Heart right ventricle (tissue), 16 donors: ENCODE measurements around the gene GBA2. TPM values are rescaled to one million over a fixed set of nuclear protein-coding genes. Genes with fewer than 3 reads are reported as not detected.

Experiments used
- ATAC-seq, 8 donors: fragments of 200-7000 bp; cut with Tn5 transposase; one replicate each; pipeline ENCODE4 v1.9.1; 2020; ENCODE audit warnings: mild to moderate bottlenecking in 8 of 8, moderate library complexity in 8 of 8, moderate number of reproducible peaks in 1 of 8
- DNase-seq, 2 donors: peaks; one replicate each; pipeline ENCODE4 v3.0.0-alpha.2; 2020
- H3K27ac ChIP-seq, 10 donors: fragments of 200-600 bp; sonication (generic) in 2 of 10; one replicate each; pipeline versions ENCODE4 v1.5.0 to v1.8.0; 2020 to 2022; ENCODE audit warnings: mild to moderate bottlenecking in 3 of 10
- H3K27me3 ChIP-seq, 7 donors: fragments of 200-600 bp; one replicate each; pipeline ENCODE4 v1.8.0; 2021 to 2022; ENCODE audit warnings: mild to moderate bottlenecking in 2 of 7
- H3K36me3 ChIP-seq, 9 donors: fragments of 200-600 bp; sonication (generic) in 1 of 9; one replicate each; pipeline versions ENCODE4 v1.5.0 to v1.8.0; 2020 to 2022; ENCODE audit warnings: mild to moderate bottlenecking in 2 of 9
- H3K4me1 ChIP-seq, 9 donors: fragments of 200-600 bp; sonication (generic) in 1 of 9; one replicate each; pipeline versions ENCODE4 v1.5.0 to v1.8.0; 2020 to 2022; ENCODE audit warnings: mild to moderate bottlenecking in 4 of 9
- H3K4me3 ChIP-seq, 10 donors: fragments of 200-600 bp; sonication (generic) in 2 of 10; one replicate each; pipeline versions ENCODE4 v1.5.0 to v1.8.0; 2020 to 2022; ENCODE audit warnings: mild to moderate bottlenecking in 7 of 10, moderate library complexity in 2 of 10
- H3K9me3 ChIP-seq, 11 donors: fragments of 200-600 bp in 10 of 11; sonication (generic) in 2 of 11; one replicate each; pipeline versions ENCODE4 v1.5.0 to v1.8.0; 2013 to 2022; ENCODE audit warnings: mild to moderate bottlenecking in 2 of 11, control low read depth in 1 of 11, moderate library complexity in 1 of 11
- CTCF ChIP-seq, 9 donors: fragments of 200-600 bp; sonication (generic) in 2 of 9; IDR thresholded peaks; one replicate each; pipeline versions ENCODE4 v1.5.0 to v1.8.0; 2021 to 2022; ENCODE audit warnings: antibody characterized with exemption in 9 of 9, mild to moderate bottlenecking in 5 of 9, moderate library complexity in 1 of 9
- WGBS, 2 donors: extraction: QIAGEN DNeasy Blood & Tissue Kit; methylation state at CpG; one replicate each; pipeline ENCODE4 v1.1.7; 2013; ENCODE audit warnings: inconsistent platforms in 1 of 2; 5-methylcytosine and 5-hydroxymethylcytosine counted together
- intact Hi-C, 10 donors: fragments of 100-400 bp; cut with DNase I; formaldehyde crosslinking; loops; one replicate each; pipeline versions ENCODE4 v1.11.1 to v1.14.2; 2022
- polyA plus RNA-seq, 2 donors: library from polyadenylated mRNA; stranded (reverse); fragments of 200-250 nt; gene quantifications; one replicate each; pipeline ENCODE4 v1.2.3, GENCODE V29; 2013
- total RNA-seq, 10 donors: library from RNA; stranded (reverse); fragmentation: NEBNext Ultra II Directional in 3 of 10; extraction: Animal tissue kit (Norgen Biotek cat#: 25700) in 3 of 10; gene quantifications; one replicate each; pipeline versions ENCODE4 v1.2.1 to v1.2.4, GENCODE V29; 2021 to 2023
- donor health status: Arrhythmogenic right ventricular cardiomyopathy.
- donor health status: ischemic (EF 13 %, LVEDD 7.1; RV severe dilation, severe dysfunction).
- donor health status: healthy with polysubstance abuse.
- donor health status: DM: no; HTN: yes; CAD: no.
- donor health status: DM: no; HTN: no; CAD: no.
- donor health status: ischemic (EF 25% LVEDD 6.9; RV normal size, moderate dysfunction).
- donor health status: ischemic (EF 25% LVEDD 5.7; RV mildly dilated, moderate dysfunction).
- donor health status: healthy.
- donor health status: DM: yes; HTN: yes; CAD: no.
- donor health status: Ischemic cardiomyopathy.
- donor health status: ischemic (EF 35%, LVEDD 5.7; RV mildly dilated, moderate dysfunction).
- donor health status: nonischemic (EF 11% LVEDD 7.7; RV severe dilation, severe dysfunction).
- donor health status: DM: yes; HTN: yes; CAD: no.
- donor health status: PGD.
- donor health status: ischemic (EF 29% LVEDD 5.4; RV normal size, mild dysfunction).
- donor health status: nonischemic (EF 23%, LVEDD 6.1; RV moderate dilation, normal function).

Gene GBA2
- total and polyA plus RNA-seq, 12 donors = 47.4 to 102 (median 79.5) TPM

- WGBS, 2 donors = 57 to 78% methylated on average over 2 of the region's 2 CpGs
- Histone ChIP-seq H3K36me3 (no peaks in the 10 kb centered on the region), H3K27ac (no peak overlapping the region), H3K9me3 (no peaks in the 10 kb centered on the region), H3K4me3 (no peak overlapping the region), H3K4me1 (peaks cover 0 to 1% (median 0%) of the 10 kb centered on the region in 9 donors), H3K27me3 (no peaks in the 10 kb centered on the region)
- intact Hi-C loops = loop anchor here in 1 of 10 donors (10.0 kb wide), 1 partner anchor 244 kb away; no protein-coding TSS in a partner anchor
- no peak for TF ChIP-seq CTCF (IDR thresholded peaks at IDR 0.05)
- no peak for DNase-seq
- ATAC-seq = no peak
Observed at GRCh38 chr9:35781066-35781465, 32.0 kb upstream of the GBA2 start.

- no peak overlapping the region for H3K27ac ChIP-seq
- DNase-seq = no peak
- intact Hi-C loops = no loop called here
- H3K9me3 ChIP-seq = no peaks in the 10 kb centered on the region
- H3K36me3 ChIP-seq = no peaks in the 10 kb centered on the region
- ATAC-seq = no peak
- no peaks in the 10 kb centered on the region for H3K27me3 ChIP-seq
- H3K4me1 ChIP-seq = peaks cover 0 to 14% (median 7%) of the 10 kb centered on the region in 9 donors
- 88 to 90% methylated on average over 3 of the region's 3 CpGs for WGBS, 2 donors
- H3K4me3 ChIP-seq = no peak overlapping the region
- TF ChIP-seq CTCF (IDR thresholded peaks at IDR 0.05) = no peak
Observed at GRCh38 chr9:35778496-35778895, 29.5 kb upstream of the GBA2 start.

- H3K4me1 ChIP-seq = peaks cover 3 to 28% (median 21%) of the 10 kb centered on the region in 9 donors
- 84 to 91% methylated on average over 4 of the region's 4 CpGs for WGBS, 2 donors
- H3K27me3 ChIP-seq = no peaks in the 10 kb centered on the region
- no peak for DNase-seq
- no peaks in the 10 kb centered on the region for H3K36me3 ChIP-seq
- TF ChIP-seq CTCF (IDR thresholded peaks at IDR 0.05) = no peak
- intact Hi-C loops = no loop called here
- no peaks in the 10 kb centered on the region for H3K9me3 ChIP-seq
- no peak for ATAC-seq
- no peak overlapping the region for H3K27ac ChIP-seq
- no peak overlapping the region for H3K4me3 ChIP-seq
Observed at GRCh38 chr9:35776018-35776417, 27.0 kb upstream of the GBA2 start.

GRCh38 chr9:35774907-35775635 is 26.0 kb upstream of the GBA2 start:
- Histone ChIP-seq H3K4me1 (peaks cover 7 to 37% (median 30%) of the 10 kb centered on the region in 9 donors), H3K36me3 (no peaks in the 10 kb centered on the region), H3K27ac (peak overlapping the region in 3 of 10 donors; percentile 1 to 44 (median 17)), H3K27me3 (no peaks in the 10 kb centered on the region), H3K9me3 (no peaks in the 10 kb centered on the region), H3K4me3 (no peak overlapping the region)
- intact Hi-C loops = no loop called here
- TF ChIP-seq CTCF (IDR thresholded peaks at IDR 0.05) = no peak
- DNase-seq (peak in 1 of 2 donors; percentile 25), ATAC-seq (peak; percentile 45 to 82 (median 58))
- WGBS, 2 donors = 53 to 63% methylated on average over 7 of the region's 7 CpGs
